Activated T-cell treated with anti-CD3 and anti-CD28 coated beads, Interleukin-2, amount 50 U/mL, for 72 hours (primary cell): ENCODE results near the gene DOC2B. TPM values are rescaled to one million over a fixed set of nuclear protein-coding genes. Genes with fewer than 3 reads are reported as not detected.
"Not testable (repeated sequence)": the region's sequence is repeated elsewhere in the genome, so short reads cannot be mapped to it uniquely, and the experiment has no call there.

ENCODE experiments used
- ATAC-seq, 2 donors: fragments of 150-1000 bp; cut with Tn5 transposase; replicated peaks in 1 of 2; 2 replicates each; pipeline ENCODE4 v1.10.0; 2021; ENCODE audit warnings: moderate library complexity in 2 of 2, mild to moderate bottlenecking in 1 of 2
- DNase-seq, 2 donors: peaks; one replicate each; pipeline ENCODE4 v3.0.0; 2021 to 2022; ENCODE audit warnings: mixed read lengths in 1 of 2
- H3K27ac Mint-ChIP-seq: one replicate; pipeline ENCODE4 v1.8.0; 2022; ENCODE audit warnings: mild to moderate bottlenecking, moderate library complexity, mixed read lengths
- H3K27me3 Mint-ChIP-seq: one replicate; pipeline ENCODE4 v1.8.0; 2022; ENCODE audit warnings: low read depth, mixed read lengths
- H3K36me3 Mint-ChIP-seq, 2 donors: one replicate each; pipeline ENCODE4 v1.8.0; 2022; ENCODE audit warnings: mixed read lengths in 2 of 2, mild to moderate bottlenecking in 1 of 2; ENCODE audit not compliant: insufficient read depth in 2 of 2
- H3K4me1 Mint-ChIP-seq: one replicate; pipeline ENCODE4 v1.8.0; 2022; ENCODE audit warnings: low read depth, mixed read lengths
- H3K4me3 Mint-ChIP-seq, 2 donors: one replicate each; pipeline ENCODE4 v1.8.0; 2022; ENCODE audit warnings: mild to moderate bottlenecking in 2 of 2, mixed read lengths in 2 of 2, moderate library complexity in 2 of 2
- H3K9me3 Mint-ChIP-seq, 2 donors: one replicate each; pipeline ENCODE4 v1.8.0; 2022; ENCODE audit warnings: mixed read lengths in 2 of 2
- total RNA-seq, 2 donors: library from RNA; stranded (reverse); gene quantifications; one replicate each; pipeline ENCODE4 v1.2.3, GENCODE V29; 2022

The DOC2B gene
- total RNA-seq, 2 donors from 2014 or later: 0.12 to 0.25 TPM

DNA sequence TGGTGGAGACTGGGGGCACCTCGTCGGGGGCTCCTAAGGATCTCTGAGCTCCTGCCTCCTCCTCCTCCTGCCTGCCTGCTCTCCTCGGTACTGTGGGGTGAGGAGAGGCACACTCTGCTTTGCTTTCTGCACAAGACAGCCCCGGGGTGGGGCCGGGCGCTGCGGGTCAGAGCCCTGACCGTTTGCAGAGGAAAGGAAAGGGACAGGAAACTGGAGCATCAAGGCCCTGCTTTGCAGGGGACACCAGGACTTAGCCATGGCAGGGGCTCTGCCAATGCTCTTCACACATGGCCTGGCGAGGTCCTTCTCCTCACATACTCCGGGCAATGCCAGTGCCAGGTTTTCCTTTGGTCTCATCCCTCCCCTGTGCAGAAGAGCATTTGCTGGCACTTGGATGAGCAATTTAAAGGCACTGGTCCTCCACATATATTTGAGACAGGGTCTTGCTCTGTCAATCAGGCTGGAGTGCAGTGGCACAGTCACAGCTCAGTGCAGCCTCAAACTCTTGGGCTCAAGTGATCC, 23.8 kb upstream of the DOC2B start:
- H3K9me3 Mint-ChIP-seq: peaks cover 0 to 6% of the 10 kb centered on the region in 2 donors
- H3K27ac Mint-ChIP-seq: no peak overlapping the region
- no peaks in the 10 kb centered on the region for H3K4me1 Mint-ChIP-seq
- DNase-seq (no peak), ATAC-seq (no peak)
- H3K4me3 Mint-ChIP-seq: no peak overlapping the region
- H3K36me3 Mint-ChIP-seq: no peaks in the 10 kb centered on the region
- H3K27me3 Mint-ChIP-seq: peaks cover 2% of the 10 kb centered on the region

DNA sequence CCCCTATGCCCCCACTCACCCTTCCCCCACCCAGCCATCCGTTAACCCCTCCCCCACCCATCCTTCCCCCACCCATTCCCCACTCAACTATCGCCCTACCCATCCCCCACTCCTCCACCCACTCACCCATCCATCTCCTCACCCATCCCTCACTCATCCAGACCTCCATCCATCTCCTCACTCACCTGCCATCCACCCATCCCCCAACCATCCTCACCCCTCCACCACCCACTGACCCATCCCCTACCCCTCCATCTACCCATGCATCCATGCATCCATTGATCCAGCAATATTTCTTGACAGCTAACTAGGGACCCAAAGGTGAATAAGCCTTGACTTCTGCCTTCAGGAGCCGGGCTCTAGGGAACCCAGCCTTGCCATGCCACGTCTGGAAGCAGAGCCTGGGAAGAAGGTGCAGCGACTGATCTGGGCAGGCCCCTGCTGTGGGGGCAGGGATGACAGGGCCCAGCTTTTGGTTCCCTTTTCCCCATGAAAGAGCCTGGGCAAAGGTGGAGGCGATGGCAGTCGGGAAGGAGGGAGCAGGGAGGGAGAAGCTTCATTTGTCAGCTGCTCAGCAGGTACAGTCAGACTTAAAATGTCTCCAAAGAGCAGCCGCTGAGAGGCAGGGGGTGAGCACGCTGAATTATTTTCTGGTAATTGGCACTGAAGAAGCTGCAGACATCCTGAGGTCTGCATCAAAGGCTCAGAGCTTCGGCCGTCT, 23.1 kb upstream of the DOC2B start:
- DNase-seq (no peak), ATAC-seq (no peak)
- Mint-ChIP-seq H3K4me3 (no peak overlapping the region), H3K9me3 (peaks cover 0 to 6% of the 10 kb centered on the region in 2 donors), H3K36me3 (no peaks in the 10 kb centered on the region), H3K27me3 (peaks cover 9% of the 10 kb centered on the region), H3K27ac (no peak overlapping the region), H3K4me1 (no peaks in the 10 kb centered on the region)

DNA sequence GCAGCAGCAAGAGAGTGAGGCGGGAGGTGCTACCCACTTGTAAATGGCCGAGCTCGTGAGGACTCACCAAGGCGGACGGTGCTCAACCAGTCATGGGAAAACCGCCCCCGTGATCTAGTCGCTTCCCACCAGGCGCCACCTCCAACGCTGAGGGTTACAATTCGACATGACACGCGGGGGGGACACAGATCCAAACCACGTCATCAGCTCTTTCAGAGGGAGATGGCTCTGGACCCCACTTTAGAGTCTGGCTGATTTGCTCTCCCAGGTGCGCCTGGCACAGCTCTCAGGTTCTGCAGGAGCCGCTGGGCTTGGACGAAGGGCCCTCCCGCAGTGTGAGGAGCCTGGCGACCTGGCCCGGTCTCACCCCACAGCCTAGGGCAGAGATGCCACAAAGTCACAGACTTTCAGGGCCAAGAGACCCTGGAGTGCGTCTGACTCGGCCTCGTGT, 21.1 kb upstream of the DOC2B start:
- Mint-ChIP-seq H3K4me1 (no peaks in the 10 kb centered on the region), H3K27ac (no peak overlapping the region), H3K9me3 (peaks cover 0 to 6% of the 10 kb centered on the region in 2 donors), H3K27me3 (peaks cover 11% of the 10 kb centered on the region), H3K36me3 (no peaks in the 10 kb centered on the region), H3K4me3 (no peak overlapping the region)
- ATAC-seq (no peak), DNase-seq (no peak)

DNA sequence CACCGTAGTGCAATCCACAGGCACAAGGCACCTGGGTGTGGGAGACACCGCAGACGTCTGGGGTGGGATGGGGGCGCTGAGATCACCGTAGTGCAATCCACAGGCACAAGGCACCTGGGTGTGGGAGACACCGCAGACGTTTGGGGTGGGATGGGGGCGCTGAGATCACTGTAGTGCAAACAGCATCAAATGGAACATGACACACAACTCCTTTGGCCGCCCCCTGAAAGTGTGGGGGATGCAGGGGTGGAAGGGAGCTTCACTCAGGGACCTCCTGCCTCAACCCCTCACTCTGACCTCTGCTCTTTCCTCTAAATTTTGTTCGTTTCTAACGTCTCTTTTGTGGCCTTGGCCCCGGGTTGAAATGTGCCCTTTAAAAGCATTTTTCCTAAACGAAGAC, 20.3 kb upstream of the DOC2B start:
- H3K4me1 Mint-ChIP-seq, H3K9me3 Mint-ChIP-seq: not testable (repeated sequence)

DNA sequence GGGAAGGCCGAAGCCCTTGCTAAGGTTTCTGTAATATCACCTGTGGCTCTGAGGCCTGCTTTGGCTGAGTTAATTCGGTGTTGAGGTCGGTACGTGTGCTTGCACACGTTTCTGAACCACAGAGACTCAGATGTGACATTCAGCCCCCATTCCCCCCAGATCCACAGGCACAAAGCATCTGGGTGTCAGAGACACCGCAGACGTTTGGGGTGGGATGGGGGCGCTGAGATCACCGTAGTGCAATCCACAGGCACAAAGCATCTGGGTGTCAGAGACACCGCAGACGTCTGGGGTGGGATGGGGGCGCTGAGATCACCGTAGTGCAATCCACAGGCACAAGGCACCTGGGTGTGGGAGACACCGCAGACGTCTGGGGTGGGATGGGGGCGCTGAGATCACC, 19.8 kb upstream of the DOC2B start:
- H3K27ac Mint-ChIP-seq, ATAC-seq: not testable (repeated sequence)
- peaks cover 11% of the 10 kb centered on the region for H3K27me3 Mint-ChIP-seq

More for the DNA sequence above, 20.3 kb upstream of the DOC2B start:
- not testable (repeated sequence) for H3K27ac Mint-ChIP-seq, DNase-seq, ATAC-seq, H3K36me3 Mint-ChIP-seq, H3K4me3 Mint-ChIP-seq
- peaks cover 11% of the 10 kb centered on the region for H3K27me3 Mint-ChIP-seq

DNA sequence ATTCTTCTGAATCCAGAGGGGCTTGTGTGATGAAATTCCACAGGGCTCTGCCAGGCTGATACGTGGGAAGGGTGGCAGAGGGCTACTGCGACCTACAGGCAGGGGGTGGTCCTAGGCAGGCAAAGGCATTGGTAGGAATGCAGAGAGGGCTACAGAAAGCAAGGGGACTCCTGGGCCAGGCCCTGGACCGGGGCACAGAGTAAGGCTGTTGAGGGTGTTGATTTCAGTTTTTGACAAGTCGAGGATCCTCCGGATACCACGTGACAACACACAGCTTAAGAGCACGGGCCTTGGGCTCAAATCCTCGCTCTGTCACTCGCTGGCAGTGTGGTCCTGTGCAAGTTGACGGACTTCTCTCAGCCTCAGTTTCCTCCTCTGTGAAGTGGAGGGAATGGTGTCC, 19.1 kb upstream of the DOC2B start:
- Mint-ChIP-seq H3K36me3 (no peaks in the 10 kb centered on the region), H3K9me3 (no peaks in the 10 kb centered on the region), H3K27ac (no peak overlapping the region), H3K4me3 (no peak overlapping the region), H3K4me1 (no peaks in the 10 kb centered on the region), H3K27me3 (peaks cover 11% of the 10 kb centered on the region)
- DNase-seq: no peak
- ATAC-seq: no peak

More for the DNA sequence above, 19.8 kb upstream of the DOC2B start:
- not testable (repeated sequence) for H3K36me3 Mint-ChIP-seq, DNase-seq, H3K9me3 Mint-ChIP-seq, H3K4me1 Mint-ChIP-seq, H3K4me3 Mint-ChIP-seq

DNA sequence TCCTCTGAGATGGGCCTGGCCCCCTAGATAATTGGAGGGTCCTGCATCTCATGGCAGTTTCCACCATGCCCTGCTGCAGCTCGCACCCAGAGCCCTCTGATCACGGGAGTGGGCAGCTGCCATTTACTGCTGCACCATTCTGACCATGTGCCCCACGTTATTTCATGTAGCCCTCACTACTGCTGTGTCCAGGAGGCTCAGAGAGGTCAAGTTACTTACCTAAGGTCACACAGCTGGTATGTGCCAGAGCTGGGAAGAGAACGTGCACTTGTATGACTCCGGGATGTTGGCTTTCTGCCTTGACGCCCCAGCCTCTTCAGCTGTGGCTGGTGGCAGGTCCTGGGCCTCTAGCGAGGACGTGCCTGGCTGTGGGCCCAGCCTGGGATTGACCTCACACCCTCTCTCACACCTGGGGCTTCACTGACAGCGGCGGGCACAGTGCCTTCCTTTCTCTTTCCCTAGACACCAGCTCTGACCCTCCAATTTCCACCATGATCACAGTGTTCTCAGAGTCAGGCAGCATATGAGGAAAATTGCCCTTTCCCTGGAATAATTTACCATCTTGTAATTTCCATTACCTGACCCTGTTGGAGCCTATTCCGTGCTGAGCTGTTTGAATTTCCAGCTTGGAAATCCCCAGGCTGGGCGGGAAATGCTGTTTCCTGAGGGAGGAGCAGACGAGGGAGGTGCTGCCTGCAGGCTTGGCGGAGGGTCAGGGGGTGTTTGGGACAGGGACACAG, 18.5 kb upstream of the DOC2B start:
- Mint-ChIP-seq H3K4me3 (no peak overlapping the region), H3K27ac (no peak overlapping the region), H3K4me1 (no peaks in the 10 kb centered on the region), H3K27me3 (peaks cover 11% of the 10 kb centered on the region), H3K9me3 (no peaks in the 10 kb centered on the region), H3K36me3 (no peaks in the 10 kb centered on the region)
- DNase-seq (no peak), ATAC-seq (no peak)

DNA sequence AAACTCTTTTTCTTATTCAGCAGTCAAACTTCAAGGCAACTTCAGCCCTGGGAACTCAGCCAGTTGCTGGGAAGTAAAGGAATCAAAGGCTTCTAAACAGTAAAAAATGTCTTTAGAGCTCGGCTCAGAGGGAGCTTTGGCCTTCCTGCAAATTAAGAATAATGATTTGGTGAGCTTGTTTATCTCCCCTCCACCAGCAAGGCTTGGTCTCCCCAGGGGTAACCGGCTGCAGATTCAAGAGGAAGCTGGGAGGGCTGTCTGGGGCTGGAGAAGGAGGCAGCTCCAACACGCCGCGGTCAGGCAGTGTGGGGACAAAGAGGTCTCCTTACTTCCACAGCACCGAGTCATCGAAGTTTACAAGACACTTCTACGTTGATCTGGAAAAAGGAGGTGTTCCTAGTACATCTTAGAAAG, 17.7 kb upstream of the DOC2B start:
- H3K27me3 Mint-ChIP-seq: peaks cover 11% of the 10 kb centered on the region
- no peak for ATAC-seq
- no peak overlapping the region for H3K4me3 Mint-ChIP-seq
- DNase-seq: no peak
- H3K36me3 Mint-ChIP-seq: no peaks in the 10 kb centered on the region
- no peaks in the 10 kb centered on the region for H3K4me1 Mint-ChIP-seq
- no peaks in the 10 kb centered on the region for H3K9me3 Mint-ChIP-seq
- H3K27ac Mint-ChIP-seq: no peak overlapping the region

DNA sequence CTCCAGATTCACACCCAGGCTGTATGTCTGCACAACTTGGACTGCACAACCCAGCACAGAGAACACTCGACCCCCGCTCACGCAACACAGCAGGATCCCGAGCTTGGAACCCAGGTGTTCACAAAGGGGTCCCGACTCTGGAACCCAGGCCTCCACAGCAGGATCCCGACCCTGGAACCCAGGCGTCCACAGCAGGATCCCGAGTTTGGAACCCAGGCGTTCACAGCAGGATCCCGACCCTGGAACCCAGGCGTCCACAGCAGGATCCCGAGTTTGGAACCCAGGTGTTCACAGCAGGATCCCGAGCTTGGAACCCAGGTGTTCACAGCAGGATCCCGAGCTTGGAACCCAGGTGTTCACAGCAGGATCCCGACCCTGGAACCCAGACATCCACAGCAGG, 16.8 kb upstream of the DOC2B start:
- H3K9me3 Mint-ChIP-seq, DNase-seq, H3K36me3 Mint-ChIP-seq, H3K4me3 Mint-ChIP-seq, H3K27ac Mint-ChIP-seq, H3K4me1 Mint-ChIP-seq, ATAC-seq: not testable (repeated sequence)
- H3K27me3 Mint-ChIP-seq: peaks cover 11% of the 10 kb centered on the region

DNA sequence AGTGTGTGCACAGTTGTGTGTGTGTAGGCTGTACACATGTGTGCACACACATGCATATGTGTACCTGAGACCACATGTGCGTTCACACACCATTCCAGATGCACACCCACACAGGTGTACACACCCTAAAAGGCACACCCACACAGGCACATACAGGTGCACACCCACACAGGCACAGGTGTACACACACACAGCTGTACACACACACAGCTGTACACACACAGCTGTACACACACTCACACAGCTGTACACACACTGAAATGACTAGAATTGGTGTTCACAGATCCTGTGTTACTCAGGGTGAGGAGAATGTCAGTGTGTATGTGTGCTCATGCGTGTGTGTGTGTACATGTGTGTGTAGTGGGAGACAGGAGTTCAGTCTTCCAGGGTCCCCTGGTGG, 15.9 kb upstream of the DOC2B start:
- no peak for ATAC-seq
- Mint-ChIP-seq H3K9me3 (no peaks in the 10 kb centered on the region), H3K27ac (no peak overlapping the region), H3K4me3 (no peak overlapping the region), H3K4me1 (no peaks in the 10 kb centered on the region), H3K27me3 (peaks cover 11% of the 10 kb centered on the region), H3K36me3 (no peaks in the 10 kb centered on the region)
- DNase-seq: no peak

DNA sequence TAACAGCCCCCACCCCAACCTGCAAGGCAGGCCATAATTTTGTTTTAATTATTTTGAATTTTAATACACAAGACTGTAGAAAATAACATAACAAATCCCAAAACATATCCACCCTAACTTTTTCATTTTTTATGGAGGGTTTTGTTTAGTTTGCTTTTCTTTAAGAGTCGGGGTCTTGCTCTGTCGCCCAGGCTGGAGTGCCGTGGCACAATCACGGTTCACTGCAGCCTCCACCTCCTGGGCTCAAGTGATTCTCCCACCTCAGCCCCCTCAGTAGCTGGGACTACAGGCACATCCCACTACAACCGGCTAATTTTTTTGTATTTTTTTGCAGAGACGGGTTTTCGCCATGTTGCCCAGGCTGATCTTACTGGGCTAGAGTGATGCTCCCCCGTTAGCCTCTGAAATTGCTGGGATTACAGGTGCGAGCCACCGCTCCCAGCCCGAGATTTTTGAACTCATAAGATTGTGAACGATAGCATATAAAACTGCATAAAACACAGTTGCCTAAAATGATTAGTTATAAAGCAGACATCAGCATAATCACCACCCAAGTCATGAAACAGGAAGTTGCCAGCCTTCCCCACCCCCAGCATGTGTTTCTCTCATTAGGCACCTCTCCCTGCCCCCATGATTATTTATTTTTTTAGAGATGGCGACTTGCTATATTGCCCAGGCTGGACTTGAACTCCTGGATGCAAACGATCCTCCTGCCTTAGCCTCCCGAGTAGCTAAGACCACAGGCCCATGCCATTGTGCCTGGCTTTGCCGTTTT, 13.6 kb upstream of the DOC2B start:
- no peak overlapping the region for H3K4me3 Mint-ChIP-seq
- ATAC-seq (no peak), DNase-seq (no peak)
- no peaks in the 10 kb centered on the region for H3K9me3 Mint-ChIP-seq
- H3K27me3 Mint-ChIP-seq: peaks cover 7% of the 10 kb centered on the region
- H3K27ac Mint-ChIP-seq: no peak overlapping the region
- H3K36me3 Mint-ChIP-seq: no peaks in the 10 kb centered on the region
- no peaks in the 10 kb centered on the region for H3K4me1 Mint-ChIP-seq

DNA sequence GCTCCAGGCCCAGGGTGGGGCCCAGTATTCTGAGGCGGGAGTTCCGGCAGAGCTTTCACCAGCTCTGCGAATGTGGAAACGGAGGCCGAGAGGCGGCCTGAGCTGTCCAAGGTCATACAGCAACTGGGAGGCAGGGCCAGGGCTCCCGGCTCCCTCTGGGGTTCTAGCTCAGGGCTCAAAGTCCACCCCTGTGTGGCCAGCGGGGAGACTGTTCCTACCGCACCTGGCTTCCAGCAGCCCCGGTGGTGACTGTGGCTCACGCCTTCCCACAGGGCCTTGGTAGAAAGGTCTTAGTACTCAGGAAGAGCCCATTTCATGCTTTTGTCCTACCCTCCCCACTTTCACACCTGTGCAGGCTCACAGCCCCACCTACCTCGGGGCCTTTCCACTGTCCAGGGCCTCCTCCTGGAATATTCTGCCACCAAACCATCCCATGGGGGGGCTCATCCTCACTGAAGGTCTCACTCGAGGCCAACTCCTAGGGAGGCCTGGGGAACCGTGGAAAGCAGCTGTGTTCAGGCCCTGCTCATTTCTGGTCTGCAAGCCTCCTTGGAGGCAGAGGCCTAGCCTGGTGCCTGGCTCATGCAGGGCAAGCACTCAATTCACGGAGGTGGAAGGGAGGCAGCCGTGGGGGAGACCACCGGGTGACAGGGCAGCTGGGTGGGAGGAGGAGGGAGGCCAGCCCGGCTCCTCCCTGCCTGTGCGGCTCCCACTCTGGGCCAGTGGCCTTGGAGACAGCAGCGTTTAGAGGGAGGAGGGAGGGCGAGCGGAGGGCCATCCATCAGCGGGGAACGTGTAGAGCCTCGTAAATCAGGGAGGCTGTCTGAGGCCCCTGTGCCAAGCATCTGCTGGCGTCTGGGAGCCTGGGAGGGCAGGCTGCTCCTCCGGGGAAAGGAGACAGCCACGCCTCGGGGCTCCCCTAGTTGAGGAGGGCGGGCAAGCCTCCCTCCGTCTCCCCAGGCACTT, 12.7 kb upstream of the DOC2B start:
- Mint-ChIP-seq H3K9me3 (no peaks in the 10 kb centered on the region), H3K36me3 (no peaks in the 10 kb centered on the region), H3K27ac (no peak overlapping the region), H3K4me3 (no peak overlapping the region), H3K4me1 (peaks cover 6% of the 10 kb centered on the region), H3K27me3 (peaks cover under 1% of the 10 kb centered on the region)
- ATAC-seq: no peak
- no peak for DNase-seq
